Erythroblast (primary cell): ENCODE results near the gene RANBP1.

Experiments used
- GATA1 ChIP-seq: IDR thresholded peaks from 2 replicates; pipeline ENCODE4 v1.6.1; 2011; ENCODE audit warnings: low read depth, mild to moderate bottlenecking, control low read depth, low read length, moderate library complexity
- POLR2A ChIP-seq: IDR thresholded peaks from 2 replicates; pipeline ENCODE4 v1.6.1; 2011; ENCODE audit warnings: mild to moderate bottlenecking, low read length

DNA sequence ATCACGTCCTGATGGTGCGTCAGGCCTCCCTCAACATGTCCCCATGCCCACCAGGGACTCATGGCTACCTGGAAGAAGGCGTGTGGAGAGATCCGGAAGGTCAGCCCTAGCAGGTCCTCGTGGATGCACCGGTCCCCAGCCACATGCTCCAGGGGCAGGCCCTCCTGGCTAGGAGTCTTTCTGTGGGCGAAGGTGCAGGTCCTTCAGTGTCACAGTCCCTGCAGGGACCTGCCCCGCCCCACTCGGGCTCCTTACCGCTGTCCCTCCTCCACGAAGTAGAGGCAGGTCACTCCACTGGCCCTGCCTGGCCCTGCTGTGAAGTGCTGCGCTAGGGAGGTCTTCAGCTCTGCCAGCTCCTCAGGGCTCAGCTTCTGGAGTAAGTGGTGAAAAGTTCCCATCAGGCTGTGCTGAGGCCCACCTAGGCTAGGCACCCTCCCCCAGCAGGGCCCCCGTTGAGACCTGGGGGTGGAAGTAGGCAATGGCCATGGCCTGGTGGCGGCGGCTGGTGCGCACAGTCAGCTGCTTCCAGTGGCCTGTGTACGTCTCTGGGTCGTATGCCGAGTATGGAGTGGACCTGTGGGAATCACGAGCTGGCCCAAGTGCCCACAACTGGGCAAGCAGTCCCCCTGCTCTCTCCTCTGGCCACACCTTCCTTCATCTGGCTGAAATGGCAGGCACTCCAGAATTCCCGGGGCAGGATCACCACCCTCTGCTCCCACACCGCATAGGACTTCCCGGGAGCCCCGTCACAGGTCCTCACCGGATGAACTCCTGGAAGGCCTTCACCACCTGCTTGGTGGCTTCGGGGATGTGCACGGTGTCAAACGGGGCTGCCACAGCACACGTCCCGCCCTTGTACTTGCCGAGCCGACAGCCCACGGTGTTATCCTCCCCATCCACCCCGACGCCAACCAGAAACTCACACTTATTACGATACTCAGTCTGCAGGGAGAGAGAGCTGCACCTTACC lies 1.1 kb upstream of the RANBP1 start:
- TF ChIP-seq POLR2A (no peak), GATA1 (no peak)
